Heart left ventricle (tissue), 13 donors: ENCODE measurements around the gene RABEP2.

Experiments
- POLR2A ChIP-seq, 2 donors: fragments of 450-650 bp; IDR thresholded peaks; one replicate each; pipeline ENCODE4 v1.6.1; 2017; ENCODE audit warnings: antibody characterized with exemption in 2 of 2, mild to moderate bottlenecking in 2 of 2, moderate library complexity in 2 of 2
- TF ChIP-seq, protein P1 (sequence below), 12 donors: fragments of 200-600 bp; sonication (generic) in 4 of 12; IDR thresholded peaks; one replicate each; pipeline versions ENCODE4 v1.5.0 to v1.8.0; 2018 to 2022; ENCODE audit warnings: antibody characterized with exemption in 12 of 12, mild to moderate bottlenecking in 5 of 12
- donor health status: ischemic (EF 13 %, LVEDD 7.1; RV severe dilation, severe dysfunction).
- donor health status: DM: no; HTN: yes; CAD: no.
- donor health status: DM: no; HTN: no; CAD: no.
- donor health status: ischemic (EF 25% LVEDD 6.9; RV normal size, moderate dysfunction).
- donor health status: ischemic (EF 25% LVEDD 5.7; RV mildly dilated, moderate dysfunction).
- donor health status: ischemic (EF 35%, LVEDD 5.7; RV mildly dilated, moderate dysfunction).
- donor health status: nonischemic (EF 11% LVEDD 7.7; RV severe dilation, severe dysfunction).
- donor health status: DM: yes; HTN: yes; CAD: no.
- donor health status: PGD.
- donor health status: ischemic (EF 29% LVEDD 5.4; RV normal size, mild dysfunction).
- donor health status: nonischemic (EF 23%, LVEDD 6.1; RV moderate dilation, normal function).

DNA sequence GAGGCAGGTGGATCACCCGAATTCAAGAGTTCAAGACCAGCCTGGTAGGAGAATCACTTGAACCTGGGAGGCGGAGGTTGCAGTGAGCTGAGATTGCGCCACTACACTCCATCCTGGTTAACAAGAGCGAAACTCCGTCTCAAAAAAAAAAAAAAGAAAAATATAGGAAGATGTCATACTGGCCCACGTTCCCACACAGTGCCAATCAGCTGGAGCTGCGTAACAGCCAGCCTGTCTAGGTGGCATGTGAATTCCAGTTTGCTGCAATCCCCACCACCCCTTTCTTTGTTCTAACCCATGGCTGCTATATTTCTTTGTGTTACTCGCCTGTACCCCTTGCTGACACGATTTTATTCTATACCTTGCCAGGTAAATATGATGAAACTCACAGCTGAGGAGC lies 33.2 kb upstream of the RABEP2 start:
- no peak for TF ChIP-seq POLR2A (IDR thresholded peaks at IDR 0.05)
- TF ChIP-seq, protein P1, sequence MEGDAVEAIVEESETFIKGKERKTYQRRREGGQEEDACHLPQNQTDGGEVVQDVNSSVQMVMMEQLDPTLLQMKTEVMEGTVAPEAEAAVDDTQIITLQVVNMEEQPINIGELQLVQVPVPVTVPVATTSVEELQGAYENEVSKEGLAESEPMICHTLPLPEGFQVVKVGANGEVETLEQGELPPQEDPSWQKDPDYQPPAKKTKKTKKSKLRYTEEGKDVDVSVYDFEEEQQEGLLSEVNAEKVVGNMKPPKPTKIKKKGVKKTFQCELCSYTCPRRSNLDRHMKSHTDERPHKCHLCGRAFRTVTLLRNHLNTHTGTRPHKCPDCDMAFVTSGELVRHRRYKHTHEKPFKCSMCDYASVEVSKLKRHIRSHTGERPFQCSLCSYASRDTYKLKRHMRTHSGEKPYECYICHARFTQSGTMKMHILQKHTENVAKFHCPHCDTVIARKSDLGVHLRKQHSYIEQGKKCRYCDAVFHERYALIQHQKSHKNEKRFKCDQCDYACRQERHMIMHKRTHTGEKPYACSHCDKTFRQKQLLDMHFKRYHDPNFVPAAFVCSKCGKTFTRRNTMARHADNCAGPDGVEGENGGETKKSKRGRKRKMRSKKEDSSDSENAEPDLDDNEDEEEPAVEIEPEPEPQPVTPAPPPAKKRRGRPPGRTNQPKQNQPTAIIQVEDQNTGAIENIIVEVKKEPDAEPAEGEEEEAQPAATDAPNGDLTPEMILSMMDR (IDR thresholded peaks at IDR 0.05), result no peak
